ENCODE results near the gene ATP5PO. TPM values are rescaled to one million over a fixed set of nuclear protein-coding genes. Genes with fewer than 3 reads are reported as not detected.

Gene ATP5PO, protein sequence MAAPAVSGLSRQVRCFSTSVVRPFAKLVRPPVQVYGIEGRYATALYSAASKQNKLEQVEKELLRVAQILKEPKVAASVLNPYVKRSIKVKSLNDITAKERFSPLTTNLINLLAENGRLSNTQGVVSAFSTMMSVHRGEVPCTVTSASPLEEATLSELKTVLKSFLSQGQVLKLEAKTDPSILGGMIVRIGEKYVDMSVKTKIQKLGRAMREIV
- total RNA-seq (100 to 1,000 TPM; 551 to 977 (median 851) TPM), polyA plus RNA-seq (1,000 to 10,000 TPM in 1 of 2 donors, 100 to 1,000 TPM in 1; 893 to 1,557 TPM)
- long read RNA-seq, donor 1, transcript ATP5PO-201 (7 exons, 932 nt) = major isoform, 521 of 607 reads
- long read RNA-seq, donor 1, partial matches to known transcripts = 65 of 607 reads
- long read RNA-seq, donor 1, other reads (novel, unspliced or antisense) = 20 of 607 reads
- long read RNA-seq, donor 2, transcript ATP5PO-201 (7 exons, 932 nt) = major isoform, 721 of 814 reads
- long read RNA-seq, donor 2, partial matches to known transcripts = 30 of 814 reads
- long read RNA-seq, donor 2, other reads (novel, unspliced or antisense) = 63 of 814 reads
- long read RNA-seq, donor 3, transcript ATP5PO-201 (7 exons, 932 nt) = major isoform, 185 of 218 reads
- long read RNA-seq, donor 3, partial matches to known transcripts = 26 of 218 reads
- long read RNA-seq, donor 3, other reads (novel, unspliced or antisense) = 6 of 218 reads

DNA sequence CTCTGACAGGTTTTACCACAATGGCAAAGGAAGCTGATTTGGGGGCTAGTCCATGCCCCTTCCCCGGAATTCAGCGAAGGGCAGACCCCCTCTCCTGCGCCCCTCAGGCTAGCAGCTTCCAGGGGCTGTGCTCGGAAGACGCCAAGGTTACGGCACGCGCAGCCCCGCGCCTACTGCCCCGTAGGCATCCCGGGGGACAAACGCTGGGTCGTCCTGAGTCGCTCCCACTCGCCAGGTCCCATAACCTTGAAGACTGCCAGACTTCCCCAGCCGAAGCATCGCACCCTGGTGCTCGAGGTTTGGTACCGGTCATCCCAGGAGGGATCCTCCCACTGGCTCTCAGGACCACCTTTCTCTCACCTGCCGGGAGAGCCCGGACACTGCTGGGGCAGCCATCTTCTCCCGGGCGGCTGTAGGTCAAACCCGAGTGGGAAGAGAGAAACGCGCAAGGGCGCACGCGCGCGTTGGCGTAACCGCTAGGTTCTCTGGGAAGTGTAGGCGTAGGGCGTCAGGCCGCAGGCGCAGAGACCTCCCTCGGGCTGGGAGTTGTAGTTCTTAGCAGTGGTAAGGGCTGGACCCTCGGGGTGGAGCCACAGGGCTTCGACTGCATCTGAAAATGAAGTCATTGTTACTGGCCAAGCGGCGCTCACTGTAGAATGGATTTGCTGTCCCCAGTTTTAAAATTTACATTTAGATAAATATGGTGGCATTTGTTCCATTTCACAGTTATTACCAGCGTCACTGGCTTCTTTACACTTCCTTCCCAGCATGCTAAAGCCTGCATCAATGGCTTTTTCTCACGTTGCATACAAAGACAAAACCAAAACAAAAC lies at the start of gene ATP5PO:
Gene ATP5PO (minus strand): TSS at position 437 of the 832 bp plus-strand sequence. CDS start 41 bp downstream, at position 396.
- Histone ChIP-seq H3K9me3 (no peaks in the 10 kb centered on the region), H3K4me3 (peak within 1 kb of the TSS; percentile 57 to 98 (median 82)), H3K27ac (peak within 1 kb of the TSS; percentile 89 to 96 (median 94)), H3K4me1 (peaks cover 0 to 46% (median 30%) of the 10 kb centered on the region in 9 donors), H3K27me3 (no peaks in the 10 kb centered on the region), H3K36me3 (peaks cover 0 to 38% (median 24%) of the 10 kb centered on the region in 9 donors)
- WGBS, 2 donors = 0 to 1% methylated on average over 45 of the region's 45 CpGs
- TF ChIP-seq, protein P1, sequence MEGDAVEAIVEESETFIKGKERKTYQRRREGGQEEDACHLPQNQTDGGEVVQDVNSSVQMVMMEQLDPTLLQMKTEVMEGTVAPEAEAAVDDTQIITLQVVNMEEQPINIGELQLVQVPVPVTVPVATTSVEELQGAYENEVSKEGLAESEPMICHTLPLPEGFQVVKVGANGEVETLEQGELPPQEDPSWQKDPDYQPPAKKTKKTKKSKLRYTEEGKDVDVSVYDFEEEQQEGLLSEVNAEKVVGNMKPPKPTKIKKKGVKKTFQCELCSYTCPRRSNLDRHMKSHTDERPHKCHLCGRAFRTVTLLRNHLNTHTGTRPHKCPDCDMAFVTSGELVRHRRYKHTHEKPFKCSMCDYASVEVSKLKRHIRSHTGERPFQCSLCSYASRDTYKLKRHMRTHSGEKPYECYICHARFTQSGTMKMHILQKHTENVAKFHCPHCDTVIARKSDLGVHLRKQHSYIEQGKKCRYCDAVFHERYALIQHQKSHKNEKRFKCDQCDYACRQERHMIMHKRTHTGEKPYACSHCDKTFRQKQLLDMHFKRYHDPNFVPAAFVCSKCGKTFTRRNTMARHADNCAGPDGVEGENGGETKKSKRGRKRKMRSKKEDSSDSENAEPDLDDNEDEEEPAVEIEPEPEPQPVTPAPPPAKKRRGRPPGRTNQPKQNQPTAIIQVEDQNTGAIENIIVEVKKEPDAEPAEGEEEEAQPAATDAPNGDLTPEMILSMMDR (IDR thresholded peaks at IDR 0.05) = no peak
- ATAC-seq (peak; percentile 99 to 100 (median 100)), DNase-seq (peak; percentile 98)
- intact Hi-C loops (cut with DNase I) = loop anchor here in 1 of 10 donors (10.0 kb wide), 1 partner anchor 699 kb away; the partner anchor contains the start of gene RCAN1

DNA sequence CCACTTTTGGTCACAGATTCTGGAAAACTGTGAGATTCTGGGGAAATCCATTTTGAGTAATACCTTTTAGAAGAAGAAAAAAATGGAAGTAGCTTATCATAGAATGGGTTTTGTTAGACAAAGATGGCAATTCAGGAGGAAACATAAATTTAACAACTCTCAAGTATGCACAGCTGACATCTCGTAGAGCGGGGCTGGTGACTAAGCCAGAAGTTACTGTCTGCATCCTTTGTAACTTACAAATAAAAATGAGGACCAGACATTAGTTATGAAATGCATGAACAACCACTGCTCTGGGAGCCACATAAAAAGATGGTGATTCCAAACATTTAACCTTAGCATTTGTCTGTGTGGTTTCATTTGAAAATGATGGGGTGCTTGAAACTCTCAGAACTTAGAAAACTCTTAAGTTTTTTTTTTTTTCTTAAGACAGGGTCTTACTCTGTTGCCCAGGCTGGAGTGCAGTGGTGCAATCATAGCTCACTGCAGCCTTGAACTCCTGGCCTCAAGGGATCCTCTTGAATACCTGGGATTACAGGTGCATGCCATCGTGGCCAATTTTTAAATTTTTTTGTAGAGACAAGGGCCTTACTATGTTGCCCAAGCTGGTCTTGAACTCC lies 49.2 kb upstream of the ATP5PO start:
- no peak for DNase-seq
- WGBS, 2 donors = 92% methylated on average over 3 of the region's 3 CpGs
- TF ChIP-seq, protein P1 (IDR thresholded peaks at IDR 0.05) = no peak
- Histone ChIP-seq H3K27ac (no peak overlapping the region), H3K27me3 (no peaks in the 10 kb centered on the region), H3K9me3 (peaks cover 0 to 11% (median 5%) of the 10 kb centered on the region in 11 donors), H3K4me3 (no peak overlapping the region), H3K4me1 (peaks cover 4 to 31% (median 18%) of the 10 kb centered on the region in 9 donors), H3K36me3 (no peaks in the 10 kb centered on the region)
- intact Hi-C loops (cut with DNase I) = no loop called here
- ATAC-seq = no peak

DNA sequence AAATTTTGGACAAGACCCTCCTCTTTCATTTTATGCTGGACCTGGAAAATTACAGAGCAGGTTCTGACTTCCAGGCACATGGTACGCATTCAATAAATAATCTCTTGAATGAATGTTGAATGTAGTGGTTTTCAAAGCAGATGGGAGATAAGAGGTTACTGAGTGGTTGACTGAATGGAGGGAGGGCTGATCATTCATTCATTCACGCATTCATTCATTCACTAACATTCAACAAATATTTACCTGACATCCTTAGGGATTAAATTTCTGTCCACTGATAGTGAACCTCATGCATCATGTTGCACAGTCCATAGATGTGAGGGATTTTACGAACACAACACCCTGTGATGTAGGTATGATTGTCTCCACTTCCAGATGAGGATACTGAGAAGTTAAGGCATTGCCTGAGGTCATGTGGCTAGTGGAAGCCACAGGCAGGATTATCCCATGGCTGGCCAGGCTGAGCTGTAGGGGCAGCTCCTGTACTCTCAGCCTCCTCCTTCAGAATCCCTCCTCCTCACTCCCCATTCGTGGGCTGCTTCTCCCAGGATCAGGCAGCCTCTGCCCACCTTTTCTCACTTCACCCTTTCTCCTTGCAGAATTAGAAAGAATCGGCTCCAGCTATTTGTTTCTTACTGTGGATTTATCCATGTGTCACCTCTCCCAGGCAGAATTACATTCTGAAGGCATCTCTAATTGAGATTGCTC lies 48.4 kb upstream of the ATP5PO start:
- Histone ChIP-seq H3K27ac (no peak overlapping the region), H3K4me1 (peaks cover 0 to 23% (median 10%) of the 10 kb centered on the region in 9 donors), H3K9me3 (peaks cover 0 to 19% (median 6%) of the 10 kb centered on the region in 11 donors), H3K4me3 (no peak overlapping the region), H3K36me3 (no peaks in the 10 kb centered on the region), H3K27me3 (no peaks in the 10 kb centered on the region)
- intact Hi-C loops (cut with DNase I) = no loop called here
- WGBS, 2 donors = 76 to 84% methylated on average over 5 of the region's 5 CpGs
- ATAC-seq = no peak
- TF ChIP-seq, protein P1 (IDR thresholded peaks at IDR 0.05) = no peak
- no peak for DNase-seq

Data from heart right ventricle (tissue), 16 donors.